DOHH2 (cell line): Measurements from ENCODE around the gene SLC3A2.

Experiments
- H3F3A ChIP-seq: fragments of 200-600 bp; sonication (generic), shearing (Covaris generic); 2 replicates; pipeline ENCODE4 v1.6.0; 2016; ENCODE audit warnings: antibody characterized with exemption, mild to moderate bottlenecking; ENCODE audit not compliant: control insufficient read depth, insufficient read depth
- H3K27ac ChIP-seq: fragments of 200-600 bp; sonication (generic); 2 replicates; pipeline ENCODE4 v1.5.1; 2014; ENCODE audit warnings: low read depth, mild to moderate bottlenecking, low read length, moderate library complexity
- H3K27me3 ChIP-seq: fragments of 200-600 bp; sonication (generic); 2 replicates; pipeline ENCODE4 v1.6.1; 2014; ENCODE audit warnings: mild to moderate bottlenecking, low read length, mixed read lengths; ENCODE audit not compliant: control insufficient read depth
- H3K36me3 ChIP-seq: fragments of 200-600 bp; sonication (generic); 2 replicates; pipeline ENCODE4 v1.6.1; 2014; ENCODE audit warnings: mild to moderate bottlenecking, low read length, moderate library complexity, mixed read lengths; ENCODE audit not compliant: control insufficient read depth
- H3K4me1 ChIP-seq: fragments of 200-600 bp; sonication (generic); 2 replicates; pipeline ENCODE4 v1.6.1; 2014; ENCODE audit warnings: mild to moderate bottlenecking, low read length, mixed read lengths; ENCODE audit not compliant: control insufficient read depth
- H3K4me2 ChIP-seq: fragments of 200-600 bp; sonication (generic); 2 replicates; pipeline ENCODE4 v1.6.0; 2014; ENCODE audit warnings: mild to moderate bottlenecking, low read length, moderate library complexity
- H3K4me3 ChIP-seq: fragments of 200-600 bp; sonication (generic); 2 replicates; pipeline ENCODE4 v1.5.1; 2014; ENCODE audit warnings: mild to moderate bottlenecking, low read length, mixed read lengths
- H3K79me2 ChIP-seq: fragments of 200-600 bp; sonication (generic); 2 replicates; pipeline ENCODE4 v1.6.1; 2014; ENCODE audit warnings: mild to moderate bottlenecking, low read length, mixed read lengths; ENCODE audit not compliant: control insufficient read depth
- H3K9me2 ChIP-seq: fragments of 200-600 bp; sonication (generic); replicated peaks from 2 replicates; pipeline ENCODE4 v1.6.1; 2014; ENCODE audit warnings: mild to moderate bottlenecking, low read length, mixed read lengths; ENCODE audit not compliant: control insufficient read depth
- H3K9me3 ChIP-seq: fragments of 200-600 bp; sonication (generic); 2 replicates; pipeline ENCODE4 v1.6.1; 2014; ENCODE audit warnings: antibody characterized with exemption, low read length, mixed read lengths; ENCODE audit not compliant: control insufficient read depth, insufficient read depth
- H4K20me1 ChIP-seq: fragments of 200-600 bp; sonication (generic); 2 replicates; pipeline ENCODE4 v1.6.0; 2014; ENCODE audit warnings: low read depth, mild to moderate bottlenecking, antibody characterized with exemption, low read length, moderate library complexity; ENCODE audit not compliant: control insufficient read depth, insufficient read depth
- EZH2phosphoT487 ChIP-seq: fragments of 200-600 bp; sonication (generic); IDR thresholded peaks from 2 replicates; pipeline ENCODE4 v1.6.1; 2017; ENCODE audit warnings: borderline replicate concordance, mild to moderate bottlenecking, antibody characterized with exemption, low read length, moderate library complexity, mixed read lengths
- TF ChIP-seq, protein P1 (sequence below): fragments of 200-600 bp; sonication (generic); IDR thresholded peaks from one replicate; pipeline ENCODE4 v1.5.1; 2014; ENCODE audit warnings: antibody characterized with exemption, mild to moderate bottlenecking, low read depth, low read length; ENCODE audit not compliant: poor library complexity, severe bottlenecking

SLC3A2 gene

DNA sequence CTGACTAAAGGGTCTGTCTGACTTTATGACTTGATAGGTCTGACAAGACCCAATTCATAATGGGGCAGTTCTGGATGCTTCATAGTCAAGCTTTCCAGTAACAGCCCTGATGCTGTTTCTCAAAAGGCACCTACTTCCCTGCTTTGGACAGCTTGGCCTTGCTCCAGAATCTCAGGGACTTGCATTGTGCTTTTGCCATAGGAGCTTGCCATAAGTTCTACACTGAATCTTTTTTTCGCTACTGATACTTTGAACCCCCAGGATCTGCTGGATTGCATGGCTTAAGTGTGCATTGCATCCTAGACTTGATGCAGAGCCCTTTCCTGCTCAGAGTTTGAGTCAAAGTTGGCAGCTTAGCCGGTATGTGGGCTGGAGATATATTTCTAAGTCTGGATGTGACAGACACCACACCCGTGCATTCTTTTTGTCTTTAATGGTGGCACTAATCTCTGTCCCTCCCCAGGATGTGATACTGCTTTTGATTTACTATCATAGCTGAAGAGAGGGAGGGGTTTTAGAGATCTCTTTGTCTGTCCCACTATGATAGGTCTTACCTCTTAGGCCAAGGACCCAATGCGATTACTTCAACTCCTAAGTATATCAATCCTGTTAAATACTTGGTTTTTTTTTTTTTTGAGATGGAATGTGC is 16.9 kb upstream of the SLC3A2 start:
- TF ChIP-seq, protein P1, sequence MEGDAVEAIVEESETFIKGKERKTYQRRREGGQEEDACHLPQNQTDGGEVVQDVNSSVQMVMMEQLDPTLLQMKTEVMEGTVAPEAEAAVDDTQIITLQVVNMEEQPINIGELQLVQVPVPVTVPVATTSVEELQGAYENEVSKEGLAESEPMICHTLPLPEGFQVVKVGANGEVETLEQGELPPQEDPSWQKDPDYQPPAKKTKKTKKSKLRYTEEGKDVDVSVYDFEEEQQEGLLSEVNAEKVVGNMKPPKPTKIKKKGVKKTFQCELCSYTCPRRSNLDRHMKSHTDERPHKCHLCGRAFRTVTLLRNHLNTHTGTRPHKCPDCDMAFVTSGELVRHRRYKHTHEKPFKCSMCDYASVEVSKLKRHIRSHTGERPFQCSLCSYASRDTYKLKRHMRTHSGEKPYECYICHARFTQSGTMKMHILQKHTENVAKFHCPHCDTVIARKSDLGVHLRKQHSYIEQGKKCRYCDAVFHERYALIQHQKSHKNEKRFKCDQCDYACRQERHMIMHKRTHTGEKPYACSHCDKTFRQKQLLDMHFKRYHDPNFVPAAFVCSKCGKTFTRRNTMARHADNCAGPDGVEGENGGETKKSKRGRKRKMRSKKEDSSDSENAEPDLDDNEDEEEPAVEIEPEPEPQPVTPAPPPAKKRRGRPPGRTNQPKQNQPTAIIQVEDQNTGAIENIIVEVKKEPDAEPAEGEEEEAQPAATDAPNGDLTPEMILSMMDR, result no peak
- no peak for TF ChIP-seq EZH2phosphoT487
- H3K27me3 ChIP-seq, result no peaks in the 10 kb centered on the region
- no peaks in the 10 kb centered on the region for H3K9me3 ChIP-seq
- H3K36me3 ChIP-seq, result peaks cover 68% of the 10 kb centered on the region
- peaks cover 100% of the 10 kb centered on the region for H3K79me2 ChIP-seq
- H3K4me2 ChIP-seq, result peak overlapping the region; percentile 91; the same call in 1 of the 2 replicates
- peaks cover 24% of the 10 kb centered on the region for H3F3A ChIP-seq
- H4K20me1 ChIP-seq, result peaks cover 29% of the 10 kb centered on the region
- no peaks in the 10 kb centered on the region for H3K9me2 ChIP-seq
- H3K4me3 ChIP-seq, result no peak overlapping the region
- H3K4me1 ChIP-seq, result peaks cover 48% of the 10 kb centered on the region
- no peak overlapping the region for H3K27ac ChIP-seq

DNA sequence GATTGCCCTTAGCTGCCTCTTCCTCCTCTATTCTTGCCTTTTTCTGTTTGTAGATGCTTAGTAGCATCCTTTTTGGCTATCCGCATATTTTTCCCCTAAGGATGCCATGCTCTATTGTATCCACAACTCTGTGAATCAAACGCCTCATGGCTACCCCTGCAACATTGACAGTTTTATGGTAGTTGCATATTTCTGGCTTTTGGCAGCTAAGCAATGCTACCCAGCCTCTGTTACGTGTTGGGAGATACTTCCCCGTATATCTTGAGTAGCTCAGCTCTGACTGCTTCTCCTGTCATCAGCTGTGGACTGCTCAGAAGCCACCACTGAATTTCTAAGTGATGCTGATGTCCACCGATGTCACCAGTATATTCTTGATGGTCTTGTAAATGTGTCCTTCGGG is 15.1 kb upstream of the SLC3A2 start:
- Histone ChIP-seq H3K36me3 (peaks cover 60% of the 10 kb centered on the region), H3K9me2 (no peaks in the 10 kb centered on the region), H3K27me3 (no peaks in the 10 kb centered on the region), H3K9me3 (no peaks in the 10 kb centered on the region), H4K20me1 (peaks cover 29% of the 10 kb centered on the region), H3F3A (peaks cover 22% of the 10 kb centered on the region), H3K4me2 (no peak overlapping the region), H3K79me2 (peaks cover 98% of the 10 kb centered on the region), H3K27ac (no peak overlapping the region), H3K4me1 (peaks cover 34% of the 10 kb centered on the region), H3K4me3 (no peak overlapping the region)
- TF ChIP-seq, protein P1, result no peak
- TF ChIP-seq EZH2phosphoT487, result no peak

DNA sequence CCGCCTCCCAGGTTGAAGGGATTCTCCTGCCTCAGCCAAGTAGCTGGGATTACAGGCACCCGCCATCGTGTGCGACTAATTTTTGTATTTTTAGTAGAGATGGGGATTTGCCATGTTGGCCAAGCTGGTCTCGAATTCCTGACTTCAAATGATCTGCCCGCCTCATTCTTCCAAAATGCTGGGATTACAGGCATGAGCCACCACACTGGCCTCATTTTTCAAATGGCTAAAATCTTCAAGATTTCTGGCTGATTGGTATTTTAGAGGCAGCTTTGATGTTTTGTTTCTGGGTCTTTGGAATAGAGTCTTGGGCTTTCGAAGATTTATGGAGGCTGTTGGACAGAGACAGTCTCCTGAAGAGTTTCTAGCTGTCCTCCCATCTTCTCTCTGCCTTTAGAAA is 5.8 kb upstream of the SLC3A2 start:
- no peaks in the 10 kb centered on the region for H3K27me3 ChIP-seq
- H3K4me2 ChIP-seq, result no peak overlapping the region
- TF ChIP-seq EZH2phosphoT487, result no peak
- TF ChIP-seq, protein P1, result no peak
- peaks cover 66% of the 10 kb centered on the region for H3K36me3 ChIP-seq
- no peak overlapping the region for H3K27ac ChIP-seq
- peaks cover 4% of the 10 kb centered on the region for H4K20me1 ChIP-seq
- no peak overlapping the region for H3K4me3 ChIP-seq
- peaks cover 88% of the 10 kb centered on the region for H3K79me2 ChIP-seq
- no peaks in the 10 kb centered on the region for H3K9me2 ChIP-seq
- no peaks in the 10 kb centered on the region for H3K9me3 ChIP-seq
- peaks cover 22% of the 10 kb centered on the region for H3F3A ChIP-seq
- peaks cover 7% of the 10 kb centered on the region for H3K4me1 ChIP-seq
